Endothelial cell of umbilical vein (primary cell): Measurements from ENCODE around the gene ZNF425.
"Not testable (repeated sequence)": the region's sequence is repeated elsewhere in the genome, so short reads cannot be mapped to it uniquely, and the experiment has no call there.

Experiments
- CTCF ChIP-seq, 2 donors: IDR thresholded peaks; 1 replicate in 1 of 2; 2 replicates in 1 of 2; pipeline ENCODE4 v1.5.1; 2011; ENCODE audit warnings: low read length in 2 of 2, mild to moderate bottlenecking in 2 of 2, moderate library complexity in 2 of 2, control low read depth in 1 of 2, inconsistent platforms in 1 of 2, low read depth in 1 of 2; ENCODE audit not compliant: insufficient read depth in 1 of 2; ENCODE audit errors: extremely low read depth in 1 of 2
- EZH2 ChIP-seq: IDR thresholded peaks from 2 replicates; pipeline ENCODE4 v1.6.1; 2012; ENCODE audit warnings: borderline replicate concordance, low read depth, mild to moderate bottlenecking, moderate library complexity, low read length, inconsistent platforms; ENCODE audit not compliant: severe bottlenecking
- FOS ChIP-seq: IDR thresholded peaks from 2 replicates; pipeline ENCODE4 v1.6.1; 2011; ENCODE audit warnings: mild to moderate bottlenecking, low read length, moderate library complexity, borderline replicate concordance; ENCODE audit not compliant: insufficient read depth
- JUN ChIP-seq: IDR thresholded peaks from 2 replicates; pipeline ENCODE4 v1.6.1; 2011; ENCODE audit warnings: borderline replicate concordance, low read depth; ENCODE audit not compliant: insufficient read length, insufficient read depth
- POLR2A ChIP-seq: IDR thresholded peaks from 2 replicates; pipeline ENCODE4 v1.6.1; 2012; ENCODE audit warnings: low read depth, mild to moderate bottlenecking, control low read depth, low read length
- POLR2AphosphoS5 ChIP-seq: IDR thresholded peaks from 2 replicates; pipeline ENCODE4 v1.6.1; 2012; ENCODE audit warnings: low read depth, mild to moderate bottlenecking, control low read depth, low read length, moderate library complexity; ENCODE audit not compliant: insufficient read depth
- TF ChIP-seq, protein P1 (sequence below): IDR thresholded peaks from 2 replicates; pipeline ENCODE4 v1.6.1; 2011; ENCODE audit not compliant: insufficient read depth, insufficient read length

GRCh38 chr7:149062217-149062899, 63.8 kb downstream of the ZNF425 start:
- TF ChIP-seq JUN; POLR2A; CTCF (IDR thresholded peaks at IDR 0.05; ENCODE audit: extremely low read depth in 1 of 2, insufficient read depth in 1 of 2, low read depth in 1 of 2, low read length in 2 of 2); POLR2AphosphoS5; EZH2; FOS: not testable (repeated sequence)
- TF ChIP-seq, protein P1, sequence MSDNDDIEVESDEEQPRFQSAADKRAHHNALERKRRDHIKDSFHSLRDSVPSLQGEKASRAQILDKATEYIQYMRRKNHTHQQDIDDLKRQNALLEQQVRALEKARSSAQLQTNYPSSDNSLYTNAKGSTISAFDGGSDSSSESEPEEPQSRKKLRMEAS = not testable (repeated sequence)
